ENCODE results near the gene RREB1. TPM values are rescaled to one million over a fixed set of nuclear protein-coding genes. Genes with fewer than 3 reads are reported as not detected.

The RREB1 gene
- total RNA-seq, 1 experiment from 2014 or later, result 35.8 TPM

GRCh38 chr6:7240351-7240750 lies 132.6 kb downstream of the RREB1 start:
- Histone ChIP-seq H4K5ac (ENCODE audit: insufficient read length, low read depth, low read length) (no peak overlapping the region), H4K20me1 (ENCODE audit: control insufficient read depth, insufficient read depth, insufficient read length) (no peaks in the 10 kb centered on the region), H2BK120ac (ENCODE audit: low read depth, low read length, poor library complexity, severe bottlenecking) (no peak overlapping the region), H3K9me3 (ENCODE audit: control insufficient read depth, low read depth, low read length) (no peaks in the 10 kb centered on the region), H3K27ac (ENCODE audit: insufficient read length, low read depth, low read length) (no peak overlapping the region), H3K23ac (ENCODE audit: insufficient read length, low read depth, low read length) (no peak overlapping the region), H2BK5ac (ENCODE audit: insufficient read length, low read length) (no peak overlapping the region), H4K91ac (ENCODE audit: insufficient read length, low read depth, low read length) (no peak overlapping the region), H3K18ac (ENCODE audit: insufficient read length, low read depth, low read length) (no peak overlapping the region), H3K4ac (ENCODE audit: low read depth, low read length) (no peak overlapping the region), H3K9ac (ENCODE audit: extremely low read depth, insufficient read length, low read length) (no peak overlapping the region), H2BK20ac (ENCODE audit: low read depth, low read length, poor library complexity, severe bottlenecking) (no peak overlapping the region), H3K4me1 (ENCODE audit: insufficient read depth, low read length) (peaks cover 15% of the 10 kb centered on the region), H3K56ac (ENCODE audit: insufficient read length, low read depth, low read length) (no peak overlapping the region), H3K14ac (ENCODE audit: insufficient read depth, low read length) (no peak overlapping the region), H3K27me3 (ENCODE audit: insufficient read depth, low read length) (no peaks in the 10 kb centered on the region), H3K79me2 (ENCODE audit: insufficient read depth, low read length) (no peaks in the 10 kb centered on the region), H2BK12ac (ENCODE audit: insufficient read length, low read depth, low read length) (no peak overlapping the region), H3T11ph (ENCODE audit: low read length) (no peak overlapping the region), H3K23me2 (ENCODE audit: insufficient read length, low read depth, low read length, poor library complexity, severe bottlenecking) (no peaks in the 10 kb centered on the region), H4K8ac (replicated peaks; ENCODE audit: insufficient read length, low read depth, low read length) (no peak overlapping the region), H3K4me2 (ENCODE audit: insufficient read depth, insufficient read length, low read length) (no peak overlapping the region), H2BK15ac (ENCODE audit: low read depth, low read length) (no peak overlapping the region), H2AFZ (ENCODE audit: low read length) (no peak overlapping the region), H3K79me1 (ENCODE audit: insufficient read depth, low read depth, low read length, poor library complexity, severe bottlenecking) (no peaks in the 10 kb centered on the region), H2AK5ac (ENCODE audit: insufficient read length, low read length) (no peak overlapping the region)
- no CpG with 5 or more reads among the region's 9 CpGs for WGBS (ENCODE audit: extremely low coverage, insufficient read length, low lambda C conversion rate)
- no peak overlapping the region for H3K4me3 Mint-ChIP-seq
- peak overlapping the region in 1 of 3 experiments; percentile 53; a peak in 2 of 7 replicates for H3K27ac Mint-ChIP-seq
- peaks cover under 1 to 4% (median 3%) of the 10 kb centered on the region in 3 experiments; a peak in 6 of 7 replicates for H3K36me3 Mint-ChIP-seq (ENCODE audit: insufficient read depth in 1 of 3, low read depth in 3 of 3)
- TF ChIP-seq CTCF (conservative IDR thresholded peaks at IDR 0.05), result no peak
- DNase-seq, result no peak
- H3K9me3 Mint-ChIP-seq, result no peaks in the 10 kb centered on the region
- peaks cover 36 to 40% of the 10 kb centered on the region in 2 experiments for H3K4me1 Mint-ChIP-seq
- no peaks in the 10 kb centered on the region for H3K27me3 Mint-ChIP-seq (ENCODE audit: low read depth)

Measured in H9 (cell line).